Cardiac muscle cell (in vitro differentiated cells and primary cell): ENCODE data around the gene ASPHD1. TPM values are rescaled to one million over a fixed set of nuclear protein-coding genes. Genes with fewer than 3 reads are reported as not detected.
A peak's percentile ranks its signal among the peaks of the same experiment; 100 is the strongest.

Experiments used
- DNase-seq, 2 donors: peaks; one replicate each; pipeline versions ENCODE4 v3.0.0 to v3.0.0-alpha.2; 2010 to 2017; ENCODE audit warnings: low read depth in 1 of 2, low spot score in 1 of 2
- H3K27ac ChIP-seq: fragments of 200-600 bp; sonication (generic); 2 replicates; pipeline ENCODE4 v1.5.1; 2016
- H3K27me3 ChIP-seq: fragments of 200-600 bp; sonication (generic); 2 replicates; pipeline ENCODE4 v1.6.0; 2016; ENCODE audit warnings: control low read depth
- H3K36me3 ChIP-seq: fragments of 200-600 bp; sonication (generic); 2 replicates; pipeline ENCODE4 v1.5.1; 2016; ENCODE audit warnings: control low read depth
- H3K4me1 ChIP-seq: fragments of 200-600 bp; sonication (generic); 2 replicates; pipeline ENCODE4 v1.8.1; 2017; ENCODE audit warnings: low read depth, mild to moderate bottlenecking, mixed run types
- H3K4me3 ChIP-seq: fragments of 200-600 bp; sonication (generic); 2 replicates; pipeline ENCODE4 v1.5.1; 2016; ENCODE audit warnings: mild to moderate bottlenecking
- H3K9me3 ChIP-seq: fragments of 200-600 bp; sonication (generic); 2 replicates; pipeline ENCODE4 v1.5.1; 2017; ENCODE audit warnings: low read depth, mild to moderate bottlenecking, control low read depth
- polyA plus RNA-seq: library from polyadenylated mRNA; unstranded; fragments of >200 nt; fragmentation: Nextera tagmentation; extraction: Ambion mirVana; gene quantifications from 2 replicates; pipeline ENCODE4 v1.2.1, GENCODE V29; 2016
- total RNA-seq: library from RNA; depleted of rRNA; stranded (reverse); fragments of >200 nt; gene quantifications from 2 replicates; pipeline ENCODE4 v1.2.3, GENCODE V29; 2016
- TF ChIP-seq, protein P1 (sequence below): IDR thresholded peaks from 2 replicates; pipeline ENCODE4 v1.5.1; 2012; ENCODE audit warnings: low read depth, mild to moderate bottlenecking, low read length

The ASPHD1 gene
- total and polyA plus RNA-seq, 2 experiments from 2014 or later, result 1.8 to 2.3 TPM

DNA sequence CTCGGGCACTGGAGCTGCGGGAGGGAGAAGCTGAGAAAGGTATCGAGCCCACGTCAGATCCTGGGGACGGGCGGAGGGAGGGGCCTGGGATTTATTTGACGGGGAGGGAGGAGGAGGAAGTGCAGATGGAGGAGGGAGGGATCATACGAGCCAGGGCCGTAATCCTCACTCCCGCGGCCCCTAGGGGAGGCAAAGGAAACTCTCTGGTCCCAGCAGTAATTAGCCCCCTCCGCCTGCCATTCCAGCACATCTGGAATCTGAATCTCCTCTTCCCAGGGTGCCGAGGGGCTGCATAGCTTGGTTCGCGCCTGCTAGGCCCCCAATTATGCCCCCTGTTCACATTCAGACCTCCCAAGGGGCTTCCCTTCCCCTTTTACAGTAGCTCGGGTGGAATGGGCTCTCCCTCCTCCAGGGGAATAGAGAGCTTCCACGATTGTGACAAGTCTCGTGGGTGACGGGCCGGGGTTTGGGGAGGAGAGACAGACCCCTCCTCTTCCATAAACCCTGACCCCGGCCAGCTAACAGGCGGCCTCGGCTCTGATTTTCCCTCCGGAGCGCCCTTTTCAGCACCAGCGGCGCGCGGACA, 679 bp upstream of the ASPHD1 start, which contains the start of gene SEZ6L2:
Gene SEZ6L2 (minus strand): TSS at position 35 of the 586 bp plus-strand sequence. CDS start 531 bp downstream, outside the sequence.
- Histone ChIP-seq H3K9me3 (no peaks in the 10 kb centered on the region), H3K27me3 (no peaks in the 10 kb centered on the region), H3K36me3 (no peaks in the 10 kb centered on the region), H3K4me3 (peak within 1 kb of the TSS; percentile 36), H3K4me1 (peaks cover 4% of the 10 kb centered on the region), H3K27ac (no peak within 1 kb of the TSS)
- peak; percentile 73 to 97 for DNase-seq
- TF ChIP-seq, protein P1, sequence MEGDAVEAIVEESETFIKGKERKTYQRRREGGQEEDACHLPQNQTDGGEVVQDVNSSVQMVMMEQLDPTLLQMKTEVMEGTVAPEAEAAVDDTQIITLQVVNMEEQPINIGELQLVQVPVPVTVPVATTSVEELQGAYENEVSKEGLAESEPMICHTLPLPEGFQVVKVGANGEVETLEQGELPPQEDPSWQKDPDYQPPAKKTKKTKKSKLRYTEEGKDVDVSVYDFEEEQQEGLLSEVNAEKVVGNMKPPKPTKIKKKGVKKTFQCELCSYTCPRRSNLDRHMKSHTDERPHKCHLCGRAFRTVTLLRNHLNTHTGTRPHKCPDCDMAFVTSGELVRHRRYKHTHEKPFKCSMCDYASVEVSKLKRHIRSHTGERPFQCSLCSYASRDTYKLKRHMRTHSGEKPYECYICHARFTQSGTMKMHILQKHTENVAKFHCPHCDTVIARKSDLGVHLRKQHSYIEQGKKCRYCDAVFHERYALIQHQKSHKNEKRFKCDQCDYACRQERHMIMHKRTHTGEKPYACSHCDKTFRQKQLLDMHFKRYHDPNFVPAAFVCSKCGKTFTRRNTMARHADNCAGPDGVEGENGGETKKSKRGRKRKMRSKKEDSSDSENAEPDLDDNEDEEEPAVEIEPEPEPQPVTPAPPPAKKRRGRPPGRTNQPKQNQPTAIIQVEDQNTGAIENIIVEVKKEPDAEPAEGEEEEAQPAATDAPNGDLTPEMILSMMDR, result peak; percentile 43

GRCh38 chr16:29900888-29901606, 759 bp downstream of the ASPHD1 start:
- H3K27me3 ChIP-seq, result no peaks in the 10 kb centered on the region
- H3K36me3 ChIP-seq, result no peaks in the 10 kb centered on the region
- no peak overlapping the region for H3K27ac ChIP-seq
- TF ChIP-seq, protein P1, result no peak
- H3K4me3 ChIP-seq, result peak overlapping the region; percentile 36
- peaks cover 4% of the 10 kb centered on the region for H3K4me1 ChIP-seq
- H3K9me3 ChIP-seq, result no peaks in the 10 kb centered on the region
- no peak for DNase-seq

DNA sequence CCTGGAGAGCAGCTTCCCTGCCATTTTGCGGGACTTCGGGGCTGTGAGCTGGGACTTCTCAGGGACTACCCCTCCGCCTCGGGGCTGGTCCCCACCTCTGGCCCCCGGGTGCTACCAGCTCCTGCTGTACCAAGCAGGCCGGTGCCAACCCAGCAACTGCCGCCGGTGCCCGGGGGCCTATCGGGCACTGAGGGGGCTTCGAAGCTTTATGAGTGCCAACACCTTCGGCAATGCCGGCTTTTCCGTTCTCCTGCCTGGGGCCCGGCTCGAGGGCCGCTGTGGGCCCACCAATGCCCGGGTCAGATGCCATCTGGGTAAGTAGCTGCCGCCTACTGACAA, 1.3 kb downstream of the ASPHD1 start:
- Histone ChIP-seq H3K27ac (no peak overlapping the region), H3K27me3 (no peaks in the 10 kb centered on the region), H3K4me1 (peaks cover 4% of the 10 kb centered on the region), H3K36me3 (no peaks in the 10 kb centered on the region), H3K9me3 (no peaks in the 10 kb centered on the region), H3K4me3 (no peak overlapping the region)
- no peak for DNase-seq
- TF ChIP-seq, protein P1, result no peak

- H3K36me3 ChIP-seq, result no peaks in the 10 kb centered on the region
- H3K27me3 ChIP-seq, result no peaks in the 10 kb centered on the region
- no peak for DNase-seq
- H3K27ac ChIP-seq, result no peak overlapping the region
- no peaks in the 10 kb centered on the region for H3K9me3 ChIP-seq
- no peak overlapping the region for H3K4me3 ChIP-seq
- TF ChIP-seq, protein P1, result no peak
- peaks cover 4% of the 10 kb centered on the region for H3K4me1 ChIP-seq
Observed at GRCh38 chr16:29903590-29903989, 3.3 kb downstream of the ASPHD1 start.

DNA sequence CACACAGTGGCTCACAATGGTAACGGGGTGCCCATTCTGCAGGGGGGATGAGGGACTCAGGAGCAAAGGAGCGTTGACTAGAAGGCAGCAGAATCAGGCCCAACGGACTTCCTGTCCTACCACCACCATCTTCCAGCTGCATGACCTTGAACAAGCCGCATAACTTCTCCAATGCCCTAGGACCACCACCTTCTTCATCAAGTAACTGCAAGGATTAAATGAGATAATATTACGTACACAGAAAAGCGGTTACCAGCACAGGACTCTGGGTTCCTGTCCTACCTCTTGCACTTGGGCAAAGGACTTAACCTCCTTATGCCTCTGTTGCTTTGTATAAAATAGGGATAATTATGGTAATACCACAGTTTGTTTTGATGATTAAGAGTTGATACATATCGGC, 4.7 kb downstream of the ASPHD1 start:
- Histone ChIP-seq H3K4me3 (no peak overlapping the region), H3K9me3 (no peaks in the 10 kb centered on the region), H3K27me3 (no peaks in the 10 kb centered on the region), H3K4me1 (no peaks in the 10 kb centered on the region), H3K27ac (no peak overlapping the region), H3K36me3 (no peaks in the 10 kb centered on the region)
- TF ChIP-seq, protein P1, result no peak
- DNase-seq, result no peak
